Sigmoid colon (tissue), 7 donors: ENCODE data around the gene KRT36. TPM values are rescaled to one million over a fixed set of nuclear protein-coding genes. Genes with fewer than 3 reads are reported as not detected.

ENCODE experiments used
- DNase-seq: peaks from one replicate; pipeline ENCODE4 v3.0.0-alpha.2; 2019
- H3K27ac ChIP-seq, 4 donors: fragments of 200-600 bp; sonication (generic); one replicate each; pipeline ENCODE4 v1.5.1; 2016 to 2019; ENCODE audit warnings: mild to moderate bottlenecking in 1 of 4
- H3K27me3 ChIP-seq, 3 donors: fragments of 200-600 bp; sonication (generic); one replicate each; pipeline ENCODE4 v1.5.1; 2019; ENCODE audit warnings: mild to moderate bottlenecking in 1 of 3
- H3K36me3 ChIP-seq, 4 donors: fragments of 200-600 bp; sonication (generic); one replicate each; pipeline ENCODE4 v1.5.1; 2016 to 2019
- H3K4me1 ChIP-seq, 4 donors: fragments of 200-600 bp; sonication (generic); one replicate each; pipeline ENCODE4 v1.5.1; 2017 to 2019
- H3K4me3 ChIP-seq, 4 donors: fragments of 200-600 bp; sonication (generic); one replicate each; pipeline ENCODE4 v1.5.1; 2017 to 2019; ENCODE audit warnings: mild to moderate bottlenecking in 2 of 4, moderate library complexity in 1 of 4
- H3K9me3 ChIP-seq, 4 donors: fragments of 200-600 bp in 3 of 4; sonication (generic) in 3 of 4; one replicate each; pipeline versions ENCODE4 v1.5.1 to v1.6.1; 2013 to 2019
- EP300 ChIP-seq, 4 donors: sonication (generic); formaldehyde crosslinking; IDR thresholded peaks; one replicate each; pipeline ENCODE4 v1.6.1; 2017; ENCODE audit warnings: antibody characterized with exemption in 4 of 4
- POLR2A ChIP-seq, 2 donors: fragments of 450-650 bp; IDR thresholded peaks; one replicate each; pipeline ENCODE4 v1.6.1; 2016; ENCODE audit warnings: antibody characterized with exemption in 2 of 2, mild to moderate bottlenecking in 2 of 2, moderate library complexity in 2 of 2
- POLR2AphosphoS5 ChIP-seq, 4 donors: sonication (generic); formaldehyde crosslinking; IDR thresholded peaks; one replicate each; pipeline ENCODE4 v1.6.1; 2017; ENCODE audit warnings: antibody characterized with exemption in 4 of 4
- WGBS, 2 donors: extraction: QIAGEN DNeasy Blood & Tissue Kit; methylation state at CpG; one replicate each; pipeline ENCODE4 v1.1.7; 2013; 5-methylcytosine and 5-hydroxymethylcytosine counted together
- intact Hi-C: fragments of 100-400 bp; cut with DNase I; formaldehyde crosslinking; loops from one replicate; pipeline ENCODE4 v1.15.1; 2023
- polyA plus RNA-seq, 3 donors: library from polyadenylated mRNA; stranded (reverse); fragments of 200-250 nt; gene quantifications; one replicate each; pipeline ENCODE4 v1.2.3, GENCODE V29; 2013
- total RNA-seq, 4 donors: library from RNA; depleted of rRNA; stranded (reverse); fragments of >200 nt; gene quantifications; one replicate each; pipeline ENCODE4 v1.1.0, GENCODE V29; 2016
- TF ChIP-seq, protein P1 (sequence below), 4 experiments: fragments of 450-650 bp in 3 of 4; fragments of 200-600 bp in 1 of 4; IDR thresholded peaks; one replicate each; pipeline ENCODE4 v1.5.1; 2016 to 2019; ENCODE audit warnings: antibody characterized with exemption in 4 of 4, mild to moderate bottlenecking in 3 of 4, moderate library complexity in 2 of 4
- donor health status: healthy with polysubstance abuse.
- donor health status: Bipolar disorder and iron deficiency.
- donor health status: healthy.

The KRT36 gene
- total and polyA plus RNA-seq, 7 donors: 0.20 to 0.33 TPM; not detected in 5

DNA sequence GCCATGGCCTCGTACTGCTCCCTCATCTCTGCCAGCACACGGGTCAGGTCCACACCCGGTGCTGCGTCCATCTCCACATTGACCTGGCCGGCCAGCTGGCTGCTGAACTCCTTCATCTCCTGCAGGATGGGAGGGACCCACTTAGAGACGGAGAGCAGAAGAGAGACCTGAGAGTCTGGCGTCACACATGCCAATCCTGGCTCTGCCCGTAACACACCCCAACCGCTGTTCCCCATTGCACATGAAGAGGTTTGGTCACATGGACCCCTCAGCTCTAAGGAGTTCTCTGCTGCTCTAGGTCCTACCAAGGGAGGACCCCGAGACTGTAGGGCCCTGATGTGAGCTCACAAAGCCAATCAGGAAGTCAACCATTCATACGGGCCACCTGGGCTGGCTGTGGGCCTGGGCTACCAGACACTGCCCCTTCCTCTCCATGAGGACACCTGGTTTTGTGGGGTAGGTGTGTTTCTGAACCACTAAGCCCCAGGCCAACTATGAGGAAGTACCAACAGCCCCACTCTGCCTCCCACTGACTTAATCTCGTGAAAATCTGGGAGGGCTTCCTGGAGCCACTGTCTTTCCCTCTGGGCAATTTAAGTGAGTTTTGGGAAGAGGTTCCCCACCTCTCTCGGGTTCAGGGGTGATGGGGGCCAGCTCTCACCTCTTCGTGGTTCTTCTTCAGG is 26.6 kb upstream of the KRT36 start:
- H3K9me3 ChIP-seq: no peaks in the 10 kb centered on the region
- H3K27me3 ChIP-seq: peaks cover 0 to 4% (median 0%) of the 10 kb centered on the region in 3 donors
- H3K4me3 ChIP-seq: no peak overlapping the region
- no peaks in the 10 kb centered on the region for H3K36me3 ChIP-seq
- 88 to 93% methylated on average over 14 of the region's 14 CpGs for WGBS, 2 donors
- intact Hi-C loops: no loop called here
- TF ChIP-seq POLR2AphosphoS5 (IDR thresholded peaks at IDR 0.05) (no peak), EP300 (IDR thresholded peaks at IDR 0.05) (no peak), POLR2A (IDR thresholded peaks at IDR 0.05) (no peak)
- TF ChIP-seq, protein P1, sequence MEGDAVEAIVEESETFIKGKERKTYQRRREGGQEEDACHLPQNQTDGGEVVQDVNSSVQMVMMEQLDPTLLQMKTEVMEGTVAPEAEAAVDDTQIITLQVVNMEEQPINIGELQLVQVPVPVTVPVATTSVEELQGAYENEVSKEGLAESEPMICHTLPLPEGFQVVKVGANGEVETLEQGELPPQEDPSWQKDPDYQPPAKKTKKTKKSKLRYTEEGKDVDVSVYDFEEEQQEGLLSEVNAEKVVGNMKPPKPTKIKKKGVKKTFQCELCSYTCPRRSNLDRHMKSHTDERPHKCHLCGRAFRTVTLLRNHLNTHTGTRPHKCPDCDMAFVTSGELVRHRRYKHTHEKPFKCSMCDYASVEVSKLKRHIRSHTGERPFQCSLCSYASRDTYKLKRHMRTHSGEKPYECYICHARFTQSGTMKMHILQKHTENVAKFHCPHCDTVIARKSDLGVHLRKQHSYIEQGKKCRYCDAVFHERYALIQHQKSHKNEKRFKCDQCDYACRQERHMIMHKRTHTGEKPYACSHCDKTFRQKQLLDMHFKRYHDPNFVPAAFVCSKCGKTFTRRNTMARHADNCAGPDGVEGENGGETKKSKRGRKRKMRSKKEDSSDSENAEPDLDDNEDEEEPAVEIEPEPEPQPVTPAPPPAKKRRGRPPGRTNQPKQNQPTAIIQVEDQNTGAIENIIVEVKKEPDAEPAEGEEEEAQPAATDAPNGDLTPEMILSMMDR (IDR thresholded peaks at IDR 0.05): no peak
- DNase-seq: no peak
- H3K4me1 ChIP-seq: no peaks in the 10 kb centered on the region
- H3K27ac ChIP-seq: no peak overlapping the region

DNA sequence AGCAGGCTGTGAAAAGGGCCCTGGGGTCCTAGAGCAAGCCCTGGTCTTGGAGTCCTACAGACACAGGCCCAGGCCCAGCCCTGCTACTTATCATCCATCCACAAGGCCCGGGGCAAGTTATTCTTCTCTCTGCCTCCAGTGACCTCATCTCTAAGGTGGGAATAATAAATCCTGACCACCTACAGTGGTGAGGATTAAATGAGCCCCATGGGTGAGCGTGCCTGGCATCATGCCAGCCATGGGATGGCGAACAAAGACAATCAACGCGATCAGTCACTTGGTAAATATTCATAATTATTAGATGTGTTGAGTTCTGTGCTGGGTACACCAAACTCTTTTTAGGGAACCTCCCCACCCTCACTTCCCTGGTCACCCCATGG is 23.4 kb upstream of the KRT36 start:
- Histone ChIP-seq H3K36me3 (no peaks in the 10 kb centered on the region), H3K27ac (no peak overlapping the region), H3K4me1 (no peaks in the 10 kb centered on the region), H3K27me3 (no peaks in the 10 kb centered on the region), H3K9me3 (no peaks in the 10 kb centered on the region), H3K4me3 (no peak overlapping the region)
- DNase-seq: no peak
- TF ChIP-seq EP300 (IDR thresholded peaks at IDR 0.05): no peak
- TF ChIP-seq, protein P1 (IDR thresholded peaks at IDR 0.05): no peak
- no peak for TF ChIP-seq POLR2A (IDR thresholded peaks at IDR 0.05)
- no peak for TF ChIP-seq POLR2AphosphoS5 (IDR thresholded peaks at IDR 0.05)
- intact Hi-C loops: no loop called here
- WGBS, 2 donors: 84 to 88% methylated on average over 5 of the region's 5 CpGs

DNA sequence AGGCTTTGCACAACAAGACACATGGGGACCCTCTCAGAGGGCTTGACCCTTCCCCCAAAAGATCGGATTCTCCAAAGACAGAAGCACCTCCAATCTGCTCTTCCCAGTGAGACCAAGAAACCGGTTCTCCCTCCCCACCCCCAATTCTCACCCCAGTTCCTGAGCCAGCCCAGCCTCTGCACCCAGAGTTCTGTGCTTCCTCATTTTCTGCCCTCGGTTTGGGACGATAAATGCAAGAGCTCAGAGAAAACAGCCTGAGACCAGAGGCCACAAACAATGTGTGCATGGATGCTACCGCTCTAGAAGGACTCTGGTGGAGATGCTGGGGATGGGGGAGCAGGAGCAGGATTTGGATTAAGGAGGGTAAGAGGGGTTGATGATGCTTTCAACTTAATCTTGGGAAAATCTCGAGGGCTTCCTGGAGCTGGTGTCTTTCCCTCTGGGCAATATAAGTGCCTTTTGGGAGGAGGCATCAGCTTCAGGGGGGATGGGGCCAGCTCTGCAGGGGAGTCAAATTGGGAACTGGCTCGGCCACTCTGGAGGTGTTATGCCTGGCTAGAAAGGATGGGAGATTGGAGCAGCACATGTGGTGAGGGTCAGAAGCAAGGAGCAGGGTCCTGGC is 22.9 kb upstream of the KRT36 start:
- intact Hi-C loops: no loop called here
- H3K27me3 ChIP-seq: no peaks in the 10 kb centered on the region
- H3K9me3 ChIP-seq: no peaks in the 10 kb centered on the region
- no peak for TF ChIP-seq EP300 (IDR thresholded peaks at IDR 0.05)
- no peak for TF ChIP-seq POLR2AphosphoS5 (IDR thresholded peaks at IDR 0.05)
- TF ChIP-seq, protein P1 (IDR thresholded peaks at IDR 0.05): no peak
- no peak for TF ChIP-seq POLR2A (IDR thresholded peaks at IDR 0.05)
- H3K4me1 ChIP-seq: no peaks in the 10 kb centered on the region
- H3K27ac ChIP-seq: no peak overlapping the region
- no peak overlapping the region for H3K4me3 ChIP-seq
- no peak for DNase-seq
- WGBS, 2 donors: 52 to 70% methylated on average over 7 of the region's 7 CpGs
- no peaks in the 10 kb centered on the region for H3K36me3 ChIP-seq

DNA sequence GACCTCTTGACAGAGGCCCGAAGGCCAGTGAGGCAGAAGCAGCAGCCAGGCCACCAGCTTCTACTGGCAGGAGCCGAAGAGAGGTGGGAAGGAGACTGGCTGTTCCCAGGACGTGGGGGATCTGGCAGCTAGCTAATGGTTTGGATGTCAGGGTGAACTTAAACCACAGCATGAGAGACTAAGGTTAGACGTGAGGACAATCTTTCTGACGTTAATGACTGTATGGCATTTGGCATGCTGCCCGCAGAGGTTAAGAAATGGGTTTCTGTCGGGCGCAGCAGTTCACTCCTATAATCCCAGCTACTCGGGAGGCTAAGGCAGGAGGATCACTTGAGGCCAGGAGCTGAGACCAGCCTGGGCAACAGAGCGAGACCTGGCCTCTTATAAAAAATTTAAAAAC is 22.0 kb upstream of the KRT36 start:
- no peaks in the 10 kb centered on the region for H3K4me1 ChIP-seq
- DNase-seq: no peak
- no peaks in the 10 kb centered on the region for H3K27me3 ChIP-seq
- intact Hi-C loops: no loop called here
- no peak overlapping the region for H3K4me3 ChIP-seq
- no peak overlapping the region for H3K27ac ChIP-seq
- TF ChIP-seq POLR2AphosphoS5 (IDR thresholded peaks at IDR 0.05) (no peak), EP300 (IDR thresholded peaks at IDR 0.05) (no peak), POLR2A (IDR thresholded peaks at IDR 0.05) (no peak)
- TF ChIP-seq, protein P1 (IDR thresholded peaks at IDR 0.05): no peak
- H3K9me3 ChIP-seq: no peaks in the 10 kb centered on the region
- WGBS, 2 donors: 49 to 79% methylated on average over 10 of the region's 10 CpGs
- H3K36me3 ChIP-seq: no peaks in the 10 kb centered on the region
